H1 (cell line): ENCODE measurements around the gene MIPOL1.

Experiments used
- ASH2L ChIP-seq: fragments of 200-600, 300-600 bp; sonication (generic); IDR thresholded peaks from one replicate; pipeline ENCODE4 v1.7.1; 2017; ENCODE audit warnings: low read length
- ATF2 ChIP-seq: IDR thresholded peaks from 2 replicates; pipeline ENCODE4 v1.6.1; 2012; ENCODE audit warnings: low read length, inconsistent platforms
- EZH2 ChIP-seq: fragments of 200-600 bp; sonication (generic); IDR thresholded peaks from 2 replicates; pipeline ENCODE4 v1.7.1; 2012; ENCODE audit warnings: low read depth, mild to moderate bottlenecking, moderate library complexity, low read length, inconsistent platforms; ENCODE audit not compliant: severe bottlenecking
- MAFK ChIP-seq: IDR thresholded peaks from 2 replicates; pipeline ENCODE4 v1.6.1; 2012; ENCODE audit warnings: low read depth, mild to moderate bottlenecking, improper control_type of control experiment, low read length
- NRF1 ChIP-seq: IDR thresholded peaks from 2 replicates; pipeline ENCODE4 v1.6.1; 2011; ENCODE audit warnings: mild to moderate bottlenecking, low read depth, low read length, improper control_type of control experiment
- POLR2A ChIP-seq, 2 experiments: IDR thresholded peaks; 1 replicate in 1 of 2; 2 replicates in 1 of 2; pipeline ENCODE4 v1.6.1; 2011; ENCODE audit warnings: low read depth in 2 of 2, low read length in 2 of 2, mild to moderate bottlenecking in 2 of 2; ENCODE audit errors: control extremely low read depth in 1 of 2
- POLR2AphosphoS5 ChIP-seq: IDR thresholded peaks from 2 replicates; pipeline ENCODE4 v1.6.1; 2011; ENCODE audit warnings: low read depth, low read length
- RBBP5 ChIP-seq: IDR thresholded peaks from 2 replicates; pipeline ENCODE4 v1.7.1; 2012; ENCODE audit warnings: low read depth, mild to moderate bottlenecking, inconsistent platforms, low read length, moderate library complexity, borderline replicate concordance
- SUZ12 ChIP-seq: fragments of 200-600 bp; sonication (generic); IDR thresholded peaks from 2 replicates; pipeline ENCODE4 v1.6.1; 2012; ENCODE audit warnings: mild to moderate bottlenecking, inconsistent platforms, low read length, moderate library complexity, mixed read lengths
- TAF7 ChIP-seq: optimal IDR thresholded peaks from 2 replicates; pipeline ENCODE3; 2011; ENCODE audit warnings: low read depth, mild to moderate bottlenecking, inconsistent platforms, low read length, moderate library complexity, borderline replicate concordance
- YY1 ChIP-seq: IDR thresholded peaks from 2 replicates; pipeline ENCODE4 v1.6.1; 2011; ENCODE audit warnings: low read depth, mild to moderate bottlenecking, low read length
- TF ChIP-seq, protein P1 (sequence below), 3 experiments: IDR thresholded peaks; 1 replicate in 2 of 3; 2 replicates in 1 of 3; pipeline versions ENCODE4 v1.5.1 to v1.6.1; 2011; ENCODE audit warnings: low read length in 3 of 3, mild to moderate bottlenecking in 3 of 3, inconsistent platforms in 2 of 3, low read depth in 1 of 3, moderate library complexity in 1 of 3; ENCODE audit not compliant: insufficient read depth in 1 of 3; ENCODE audit errors: control extremely low read depth in 1 of 3

DNA sequence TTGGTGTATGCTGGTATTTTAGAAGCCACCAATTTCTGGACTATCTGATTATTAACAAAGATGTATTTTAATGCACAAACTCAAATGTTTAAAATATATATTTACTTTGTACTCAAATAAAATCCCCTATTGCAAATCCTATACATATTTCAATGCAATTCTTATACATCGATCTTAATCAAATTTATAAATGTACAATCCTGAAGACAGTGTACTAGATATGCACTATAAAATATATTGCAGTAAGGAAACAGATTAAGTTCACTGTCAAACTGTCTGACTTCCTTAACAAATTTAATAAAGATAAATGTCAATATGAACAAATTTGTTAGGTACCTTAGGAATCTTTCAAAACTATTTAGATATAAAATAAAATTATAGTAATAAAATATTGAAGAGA, 353.4 kb downstream of the MIPOL1 start:
- TF ChIP-seq, protein P1, sequence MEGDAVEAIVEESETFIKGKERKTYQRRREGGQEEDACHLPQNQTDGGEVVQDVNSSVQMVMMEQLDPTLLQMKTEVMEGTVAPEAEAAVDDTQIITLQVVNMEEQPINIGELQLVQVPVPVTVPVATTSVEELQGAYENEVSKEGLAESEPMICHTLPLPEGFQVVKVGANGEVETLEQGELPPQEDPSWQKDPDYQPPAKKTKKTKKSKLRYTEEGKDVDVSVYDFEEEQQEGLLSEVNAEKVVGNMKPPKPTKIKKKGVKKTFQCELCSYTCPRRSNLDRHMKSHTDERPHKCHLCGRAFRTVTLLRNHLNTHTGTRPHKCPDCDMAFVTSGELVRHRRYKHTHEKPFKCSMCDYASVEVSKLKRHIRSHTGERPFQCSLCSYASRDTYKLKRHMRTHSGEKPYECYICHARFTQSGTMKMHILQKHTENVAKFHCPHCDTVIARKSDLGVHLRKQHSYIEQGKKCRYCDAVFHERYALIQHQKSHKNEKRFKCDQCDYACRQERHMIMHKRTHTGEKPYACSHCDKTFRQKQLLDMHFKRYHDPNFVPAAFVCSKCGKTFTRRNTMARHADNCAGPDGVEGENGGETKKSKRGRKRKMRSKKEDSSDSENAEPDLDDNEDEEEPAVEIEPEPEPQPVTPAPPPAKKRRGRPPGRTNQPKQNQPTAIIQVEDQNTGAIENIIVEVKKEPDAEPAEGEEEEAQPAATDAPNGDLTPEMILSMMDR (IDR thresholded peaks at IDR 0.05; ENCODE audit: control extremely low read depth in 1 of 3, insufficient read depth in 1 of 3, low read depth in 1 of 3, low read length in 3 of 3): no peak
- TF ChIP-seq RBBP5 (no peak), SUZ12 (no peak), YY1 (no peak), POLR2AphosphoS5 (no peak), NRF1 (no peak), MAFK (no peak), EZH2 (no peak), TAF7 (no peak), POLR2A (IDR thresholded peaks at IDR 0.05; ENCODE audit: control extremely low read depth in 1 of 2, low read depth in 2 of 2, low read length in 2 of 2) (no peak), ASH2L (no peak), ATF2 (no peak)
